ENCODE data around the gene HS2ST1. TPM values are rescaled to one million over a fixed set of nuclear protein-coding genes. Genes with fewer than 3 reads are reported as not detected.
A peak's percentile ranks its signal among the peaks of the same experiment; 100 is the strongest.

The HS2ST1 gene
- total RNA-seq, 1 experiment from 2014 or later = 45.8 TPM

- Histone ChIP-seq H3K9me3 (ENCODE audit: low read depth, low read length, poor library complexity, severe bottlenecking) (no peaks in the 10 kb centered on the region), H3K27ac (ENCODE audit: low read depth, low read length, poor library complexity, severe bottlenecking) (no peak overlapping the region), H3K27me3 (replicated peaks; ENCODE audit: insufficient read depth, low read depth, low read length, poor library complexity) (no peaks in the 10 kb centered on the region), H3K4me3 (ENCODE audit: low read depth, low read length, poor library complexity, severe bottlenecking) (no peak overlapping the region), H3K36me3 (ENCODE audit: insufficient read depth, low read length, poor library complexity, severe bottlenecking) (no peaks in the 10 kb centered on the region), H3K4me1 (ENCODE audit: insufficient read depth, low read length, poor library complexity, severe bottlenecking) (no peaks in the 10 kb centered on the region)
- no peak for TF ChIP-seq EZH2 (IDR thresholded peaks at IDR 0.05; ENCODE audit: borderline replicate concordance, low read depth, low read length, poor library complexity, severe bottlenecking)
- TF ChIP-seq, protein P1, sequence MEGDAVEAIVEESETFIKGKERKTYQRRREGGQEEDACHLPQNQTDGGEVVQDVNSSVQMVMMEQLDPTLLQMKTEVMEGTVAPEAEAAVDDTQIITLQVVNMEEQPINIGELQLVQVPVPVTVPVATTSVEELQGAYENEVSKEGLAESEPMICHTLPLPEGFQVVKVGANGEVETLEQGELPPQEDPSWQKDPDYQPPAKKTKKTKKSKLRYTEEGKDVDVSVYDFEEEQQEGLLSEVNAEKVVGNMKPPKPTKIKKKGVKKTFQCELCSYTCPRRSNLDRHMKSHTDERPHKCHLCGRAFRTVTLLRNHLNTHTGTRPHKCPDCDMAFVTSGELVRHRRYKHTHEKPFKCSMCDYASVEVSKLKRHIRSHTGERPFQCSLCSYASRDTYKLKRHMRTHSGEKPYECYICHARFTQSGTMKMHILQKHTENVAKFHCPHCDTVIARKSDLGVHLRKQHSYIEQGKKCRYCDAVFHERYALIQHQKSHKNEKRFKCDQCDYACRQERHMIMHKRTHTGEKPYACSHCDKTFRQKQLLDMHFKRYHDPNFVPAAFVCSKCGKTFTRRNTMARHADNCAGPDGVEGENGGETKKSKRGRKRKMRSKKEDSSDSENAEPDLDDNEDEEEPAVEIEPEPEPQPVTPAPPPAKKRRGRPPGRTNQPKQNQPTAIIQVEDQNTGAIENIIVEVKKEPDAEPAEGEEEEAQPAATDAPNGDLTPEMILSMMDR (conservative IDR thresholded peaks at IDR 0.05; ENCODE audit: low read depth, low read length) = peak; percentile 79
- CTCF ChIA-PET = interaction anchor here (0.6 to 1.5 kb wide), 3 partner anchors 132 to 185 kb away, joined by 3 to 7 read pairs (median 6); no protein-coding TSS in a partner anchor
- BruUV-seq (replicated peaks) = no TSS peak
- intact Hi-C loops (cut with micrococcal nuclease; ENCODE audit: unreplicated experiment) = loop anchor here (1.0 to 5.0 kb wide), 3 partner anchors 122 to 188 kb away; no protein-coding TSS in a partner anchor
- POLR2A ChIA-PET (ENCODE audit: low non-redundant PET) = no interaction called here
- peak; percentile 68 for DNase-seq (ENCODE audit: low spot score)
Observed at GRCh38 chr1:86965012-86965826, 50.8 kb downstream of the HS2ST1 start.

DNA sequence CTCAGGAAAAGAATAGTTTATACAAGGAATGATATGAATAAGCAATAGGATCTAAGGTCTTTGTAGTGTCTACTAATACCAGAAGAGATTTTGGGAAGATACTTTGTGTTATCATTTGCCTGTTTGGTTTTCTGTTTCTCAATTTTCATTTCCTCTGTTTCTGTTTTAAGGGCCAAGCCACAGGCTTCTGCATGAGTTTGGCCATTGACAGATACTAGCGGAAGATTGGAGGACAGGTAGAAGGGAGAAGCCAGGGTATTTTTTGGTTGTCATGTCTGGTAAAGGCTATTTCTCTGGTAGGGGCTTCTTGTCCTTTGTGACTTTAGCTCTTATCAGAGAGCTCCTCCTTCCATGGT is 51.4 kb downstream of the HS2ST1 start:
- TF ChIP-seq EZH2 (IDR thresholded peaks at IDR 0.05; ENCODE audit: borderline replicate concordance, low read depth, low read length, poor library complexity, severe bottlenecking) = no peak
- TF ChIP-seq, protein P1 (conservative IDR thresholded peaks at IDR 0.05; ENCODE audit: low read depth, low read length) = no peak
- H3K4me3 ChIP-seq (ENCODE audit: low read depth, low read length, poor library complexity, severe bottlenecking) = no peak overlapping the region
- H3K27ac ChIP-seq (ENCODE audit: low read depth, low read length, poor library complexity, severe bottlenecking) = no peak overlapping the region
- no peaks in the 10 kb centered on the region for H3K9me3 ChIP-seq (ENCODE audit: low read depth, low read length, poor library complexity, severe bottlenecking)
- H3K4me1 ChIP-seq (ENCODE audit: insufficient read depth, low read length, poor library complexity, severe bottlenecking) = no peaks in the 10 kb centered on the region
- no peak for DNase-seq (ENCODE audit: low spot score)
- intact Hi-C loops (cut with micrococcal nuclease; ENCODE audit: unreplicated experiment) = loop anchor here (1.0 to 5.0 kb wide), 3 partner anchors 121 to 189 kb away; no protein-coding TSS in a partner anchor
- H3K27me3 ChIP-seq (replicated peaks; ENCODE audit: insufficient read depth, low read depth, low read length, poor library complexity) = no peaks in the 10 kb centered on the region
- ChIA-PET CTCF (interaction anchor here (0.6 kb wide), 1 partner anchor 184 kb away, joined by 4 read pairs; no protein-coding TSS in a partner anchor), POLR2A (ENCODE audit: low non-redundant PET) (no interaction called here)
- no peaks in the 10 kb centered on the region for H3K36me3 ChIP-seq (ENCODE audit: insufficient read depth, low read length, poor library complexity, severe bottlenecking)
- BruUV-seq (replicated peaks) = no TSS peak

- ChIA-PET CTCF (no interaction called here), POLR2A (ENCODE audit: low non-redundant PET) (no interaction called here)
- Histone ChIP-seq H3K4me3 (ENCODE audit: low read depth, low read length, poor library complexity, severe bottlenecking) (no peak overlapping the region), H3K9me3 (ENCODE audit: low read depth, low read length, poor library complexity, severe bottlenecking) (no peaks in the 10 kb centered on the region), H3K27ac (ENCODE audit: low read depth, low read length, poor library complexity, severe bottlenecking) (no peak overlapping the region), H3K36me3 (ENCODE audit: insufficient read depth, low read length, poor library complexity, severe bottlenecking) (no peaks in the 10 kb centered on the region), H3K4me1 (ENCODE audit: insufficient read depth, low read length, poor library complexity, severe bottlenecking) (peaks cover 21% of the 10 kb centered on the region), H3K27me3 (replicated peaks; ENCODE audit: insufficient read depth, low read depth, low read length, poor library complexity) (no peaks in the 10 kb centered on the region)
- no peak for DNase-seq (ENCODE audit: low spot score)
- BruUV-seq (replicated peaks) = no TSS peak
- intact Hi-C loops (cut with micrococcal nuclease; ENCODE audit: unreplicated experiment) = no loop called here
- TF ChIP-seq EZH2 (IDR thresholded peaks at IDR 0.05; ENCODE audit: borderline replicate concordance, low read depth, low read length, poor library complexity, severe bottlenecking) = no peak
- TF ChIP-seq, protein P1 (conservative IDR thresholded peaks at IDR 0.05; ENCODE audit: low read depth, low read length) = no peak
Observed at GRCh38 chr1:86970938-86971337, 56.5 kb downstream of the HS2ST1 start.

All from A673 (cell line).